CD14-positive monocyte (primary cell): ENCODE measurements around the gene TBC1D7. TPM values are rescaled to one million over a fixed set of nuclear protein-coding genes. Genes with fewer than 3 reads are reported as not detected.

Source experiments
- DNase-seq, 3 donors: peaks; one replicate each; pipeline ENCODE4 v3.0.0-alpha.2; 2011 to 2022
- H2AFZ ChIP-seq: 2 replicates; pipeline ENCODE4 v1.6.0; 2012; ENCODE audit warnings: mild to moderate bottlenecking, low read depth, low read length, inconsistent platforms; ENCODE audit not compliant: insufficient read depth, poor library complexity, severe bottlenecking
- H3K27ac ChIP-seq, 2 donors: 1 replicate in 1 of 2; 2 replicates in 1 of 2; pipeline ENCODE4 v1.5.1; 2012 to 2013; ENCODE audit warnings: low read length in 2 of 2, control low read depth in 1 of 2, inconsistent platforms in 1 of 2, low read depth in 1 of 2, mild to moderate bottlenecking in 1 of 2
- H3K27me3 ChIP-seq, 2 donors: one replicate each; pipeline versions ENCODE4 v1.6.0 to v1.6.1; 2011 to 2013; ENCODE audit warnings: low read length in 2 of 2; ENCODE audit not compliant: control insufficient read depth in 2 of 2, insufficient read depth in 2 of 2
- H3K36me3 ChIP-seq, 2 donors: replicated peaks in 1 of 2; 1 replicate in 1 of 2; 2 replicates in 1 of 2; pipeline versions ENCODE4 v1.5.1 to v1.6.1; 2012 to 2013; ENCODE audit warnings: low read length in 2 of 2, control low read depth in 1 of 2, inconsistent platforms in 1 of 2, mild to moderate bottlenecking in 1 of 2; ENCODE audit not compliant: insufficient read depth in 2 of 2, control insufficient read depth in 1 of 2
- H3K4me1 ChIP-seq, 2 donors: 1 replicate in 1 of 2; 2 replicates in 1 of 2; pipeline versions ENCODE4 v1.5.1 to v1.6.1; 2012 to 2013; ENCODE audit warnings: low read length in 2 of 2, control low read depth in 1 of 2, inconsistent platforms in 1 of 2, mild to moderate bottlenecking in 1 of 2, moderate library complexity in 1 of 2; ENCODE audit not compliant: insufficient read depth in 2 of 2, control insufficient read depth in 1 of 2
- H3K4me2 ChIP-seq: replicated peaks from 2 replicates; pipeline ENCODE3; 2012; ENCODE audit warnings: low read length, moderate library complexity, mild to moderate bottlenecking; ENCODE audit not compliant: poor library complexity, severe bottlenecking; ENCODE audit errors: extremely low read depth
- H3K4me3 ChIP-seq, 3 experiments: fragments of 200-600 bp in 1 of 3; sonication (generic) in 1 of 3; replicated peaks in 1 of 3; 1 replicate in 2 of 3; 2 replicates in 1 of 3; pipeline ENCODE4 v1.5.1; 2011 to 2013; ENCODE audit warnings: low read length in 3 of 3, mild to moderate bottlenecking in 3 of 3, control low read depth in 2 of 3, low read depth in 2 of 3, inconsistent platforms in 1 of 3, moderate library complexity in 1 of 3
- H3K79me2 ChIP-seq: 2 replicates; pipeline ENCODE4 v1.6.0; 2012; ENCODE audit warnings: mild to moderate bottlenecking, control low read depth, inconsistent platforms, low read length, moderate library complexity; ENCODE audit not compliant: insufficient read depth
- H3K9ac ChIP-seq: 2 replicates; pipeline ENCODE4 v1.6.0; 2017; ENCODE audit warnings: low read length, mild to moderate bottlenecking; ENCODE audit not compliant: insufficient read depth, poor library complexity, severe bottlenecking
- H3K9me3 ChIP-seq, 2 donors: replicated peaks in 1 of 2; 1 replicate in 1 of 2; 2 replicates in 1 of 2; pipeline versions ENCODE4 v1.5.1 to v1.6.1; 2012 to 2013; ENCODE audit warnings: low read length in 2 of 2, control low read depth in 1 of 2; ENCODE audit not compliant: control insufficient read depth in 1 of 2, insufficient read depth in 1 of 2
- H4K20me1 ChIP-seq: 2 replicates; pipeline ENCODE4 v1.6.0; 2012; ENCODE audit warnings: mild to moderate bottlenecking, low read length, control low read depth, moderate library complexity; ENCODE audit not compliant: insufficient read depth
- H3K27ac Mint-ChIP-seq, 7 donors: one replicate each; pipeline ENCODE4 v1.8.0; 2020; ENCODE audit warnings: mild to moderate bottlenecking in 7 of 7, mixed read lengths in 7 of 7, moderate library complexity in 6 of 7, inconsistent platforms in 2 of 7
- H3K27me3 Mint-ChIP-seq, 3 donors: one replicate each; pipeline ENCODE4 v1.8.0; 2021 to 2022; ENCODE audit warnings: low read depth in 3 of 3, mild to moderate bottlenecking in 3 of 3, mixed read lengths in 3 of 3, moderate library complexity in 3 of 3, inconsistent platforms in 1 of 3
- H3K36me3 Mint-ChIP-seq, 2 donors: one replicate each; pipeline ENCODE4 v1.8.0; 2020; ENCODE audit warnings: mixed read lengths in 2 of 2, inconsistent platforms in 1 of 2, mild to moderate bottlenecking in 1 of 2
- H3K4me1 Mint-ChIP-seq: one replicate; pipeline ENCODE4 v1.8.0; 2020; ENCODE audit warnings: mild to moderate bottlenecking, mixed read lengths
- H3K4me3 Mint-ChIP-seq, 2 donors: one replicate each; pipeline ENCODE4 v1.8.0; 2020; ENCODE audit warnings: mild to moderate bottlenecking in 2 of 2, mixed read lengths in 2 of 2, moderate library complexity in 1 of 2
- H3K9me3 Mint-ChIP-seq, 7 donors: one replicate each; pipeline ENCODE4 v1.8.0; 2020 to 2022; ENCODE audit warnings: mixed read lengths in 7 of 7, mild to moderate bottlenecking in 6 of 7, moderate library complexity in 6 of 7, inconsistent platforms in 2 of 7
- CTCF ChIP-seq: fragments of 200-600 bp; IDR thresholded peaks from one replicate; pipeline ENCODE4 v1.8.0; 2022; ENCODE audit warnings: antibody characterized with exemption, mild to moderate bottlenecking
- WGBS: methylation state at CpG from one replicate; pipeline ENCODE4 v1.1.5; 2013; ENCODE audit warnings: missing lambda C conversion rate; ENCODE audit not compliant: insufficient coverage; 5-methylcytosine and 5-hydroxymethylcytosine counted together
- intact Hi-C, 2 donors: fragments of 100-400 bp; cut with micrococcal nuclease; formaldehyde crosslinking; loops; one replicate each; pipeline versions ENCODE4 v1.15.0 to v1.15.1; 2023
- polyA plus RNA-seq, 3 donors: library from polyadenylated mRNA; depleted of rRNA in 1 of 3; unstranded in 2 of 3; stranded (reverse) in 1 of 3; fragments of 300-500 nt in 2 of 3; fragments of >200 nt in 1 of 3; fragmentation: Illumina TruSeq in 2 of 3; gene quantifications; 1 replicate in 2 of 3; 2 replicates in 1 of 3; pipeline ENCODE4 v1.2.3, GENCODE V29; 2012 to 2021

Gene TBC1D7
- polyA plus RNA-seq, 3 donors: 12.2 to 34.3 (median 34.3) TPM

DNA sequence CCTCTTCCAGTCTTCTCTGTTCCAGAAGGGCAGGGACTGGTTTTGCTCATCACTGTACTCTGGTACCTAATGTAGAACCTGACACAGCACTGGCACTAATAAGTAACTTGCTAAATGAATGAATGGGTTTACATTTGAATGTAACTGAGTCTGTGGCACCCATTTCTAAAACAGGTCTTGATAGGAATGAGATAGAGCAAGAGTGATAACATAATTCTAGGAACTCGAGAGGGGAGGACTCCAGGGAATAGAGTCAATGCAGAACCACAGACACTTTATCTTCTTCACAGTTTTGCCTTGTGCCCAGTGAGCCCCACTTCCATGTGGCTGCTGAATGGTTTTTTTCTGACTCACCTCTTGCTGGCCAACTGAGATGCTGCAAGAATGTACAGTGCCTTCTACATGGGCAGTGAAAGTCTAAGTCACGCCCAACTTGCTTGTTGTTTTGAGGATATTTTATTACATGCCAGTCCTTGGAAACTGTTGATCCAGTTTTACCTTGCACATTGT, 61.1 kb downstream of the TBC1D7 start:
- Histone ChIP-seq H3K79me2 (peaks cover 2% of the 10 kb centered on the region), H3K27me3 (no peaks in the 10 kb centered on the region), H3K4me1 (peaks cover 50 to 54% of the 10 kb centered on the region in 2 donors), H3K36me3 (no peaks in the 10 kb centered on the region), H4K20me1 (no peaks in the 10 kb centered on the region), H3K4me2 (no peak overlapping the region), H3K9me3 (no peaks in the 10 kb centered on the region), H2AFZ (no peak overlapping the region), H3K27ac (no peak overlapping the region), H3K9ac (no peak overlapping the region), H3K4me3 (no peak overlapping the region)
- Mint-ChIP-seq H3K4me3 (no peak overlapping the region), H3K36me3 (peaks cover 9 to 14% of the 10 kb centered on the region in 2 donors), H3K9me3 (peaks cover 0 to 5% (median 3%) of the 10 kb centered on the region in 7 donors), H3K4me1 (peaks cover 52% of the 10 kb centered on the region), H3K27ac (peak overlapping the region in 1 of 7 donors; percentile 42), H3K27me3 (peaks cover 0 to 2% (median 0%) of the 10 kb centered on the region in 3 donors)
- WGBS: 92% methylated on average over 2 of the region's 2 CpGs
- TF ChIP-seq CTCF: no peak
- peak in 1 of 3 donors; percentile 37 for DNase-seq
- intact Hi-C loops: loop anchor here in 1 of 2 donors (5.0 kb wide), 1 partner anchor 70 kb away; no protein-coding TSS in a partner anchor

DNA sequence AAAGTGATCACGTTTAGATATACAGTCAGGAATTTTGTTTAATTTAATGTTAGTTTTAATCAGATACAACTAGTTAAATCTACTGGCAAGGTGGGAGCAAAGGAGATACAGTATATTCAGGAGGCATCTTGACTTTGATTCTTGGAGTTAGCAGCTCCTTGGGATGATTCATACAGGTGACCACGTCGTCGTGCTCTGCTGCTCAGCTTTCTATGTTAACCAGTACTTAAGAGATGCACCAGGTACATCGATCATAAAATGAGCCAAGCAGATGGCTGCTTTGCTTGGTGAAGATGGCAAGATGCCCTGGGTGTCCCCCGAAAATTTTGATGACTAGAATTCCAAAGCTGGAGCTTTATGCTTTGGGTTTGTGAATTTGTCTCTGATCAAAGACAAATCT, 64.7 kb downstream of the TBC1D7 start:
- TF ChIP-seq CTCF: no peak
- Histone ChIP-seq H4K20me1 (no peaks in the 10 kb centered on the region), H3K4me2 (no peak overlapping the region), H2AFZ (no peak overlapping the region), H3K36me3 (no peaks in the 10 kb centered on the region), H3K9me3 (no peaks in the 10 kb centered on the region), H3K4me1 (peaks cover 44 to 52% of the 10 kb centered on the region in 2 donors), H3K9ac (no peak overlapping the region), H3K27ac (no peak overlapping the region), H3K27me3 (no peaks in the 10 kb centered on the region), H3K79me2 (no peaks in the 10 kb centered on the region), H3K4me3 (no peak overlapping the region)
- DNase-seq: no peak
- H3K27me3 Mint-ChIP-seq: no peaks in the 10 kb centered on the region
- peaks cover 0 to 5% (median 3%) of the 10 kb centered on the region in 7 donors for H3K9me3 Mint-ChIP-seq
- intact Hi-C loops: loop anchor here (5.0 kb wide), 2 partner anchors 36 to 39 kb away; no protein-coding TSS in a partner anchor
- peaks cover 9 to 14% of the 10 kb centered on the region in 2 donors for H3K36me3 Mint-ChIP-seq
- peaks cover 51% of the 10 kb centered on the region for H3K4me1 Mint-ChIP-seq
- 96% methylated on average over 4 of the region's 6 CpGs for WGBS
- no peak overlapping the region for H3K27ac Mint-ChIP-seq
- no peak overlapping the region for H3K4me3 Mint-ChIP-seq
